DND-41 (cell line): Measurements from ENCODE around the gene MLLT1.

ENCODE experiments used
- ATAC-seq: fragments of 200-7000 bp; cut with Tn5 transposase; 3 replicates; pipeline ENCODE4 v1.9.1; 2021; ENCODE audit warnings: low read depth; ENCODE audit not compliant: insufficient read depth
- DNase-seq: peaks from one replicate; pipeline ENCODE4 v3.0.0-alpha.2; 2020
- H2AFZ ChIP-seq: 2 replicates; pipeline ENCODE4 v1.6.0; 2012; ENCODE audit warnings: low read depth, low read length
- H3K27ac ChIP-seq: 2 replicates; pipeline ENCODE4 v1.5.1; 2012; ENCODE audit warnings: low read length, inconsistent platforms
- H3K27me3 ChIP-seq: fragments of 200-600 bp; sonication (generic); 2 replicates; pipeline ENCODE4 v1.6.0; 2012; ENCODE audit warnings: low read length, mild to moderate bottlenecking, inconsistent platforms; ENCODE audit not compliant: insufficient read depth, poor library complexity
- H3K36me3 ChIP-seq: 2 replicates; pipeline ENCODE4 v1.5.1; 2012; ENCODE audit warnings: low read length, inconsistent platforms; ENCODE audit not compliant: insufficient read depth
- H3K4me1 ChIP-seq: 2 replicates; pipeline ENCODE4 v1.5.1; 2012; ENCODE audit warnings: mild to moderate bottlenecking, low read length; ENCODE audit not compliant: insufficient read depth
- H3K4me2 ChIP-seq: 2 replicates; pipeline ENCODE4 v1.6.0; 2012; ENCODE audit warnings: mild to moderate bottlenecking, moderate library complexity, low read length, inconsistent platforms; ENCODE audit not compliant: insufficient read depth
- H3K4me3 ChIP-seq, 2 experiments: fragments of 200-600 bp in 1 of 2; shearing (Covaris generic) in 1 of 2; 2 replicates each; pipeline ENCODE4 v1.5.1; 2012 to 2016; ENCODE audit warnings: inconsistent platforms in 2 of 2, low read length in 2 of 2, mild to moderate bottlenecking in 2 of 2, low read depth in 1 of 2, moderate library complexity in 1 of 2
- H3K79me2 ChIP-seq: 2 replicates; pipeline ENCODE4 v1.6.0; 2012; ENCODE audit warnings: low read length, inconsistent platforms; ENCODE audit not compliant: insufficient read depth
- H3K9ac ChIP-seq: 2 replicates; pipeline ENCODE4 v1.6.0; 2012; ENCODE audit warnings: low read depth, mild to moderate bottlenecking, inconsistent platforms, low read length, moderate library complexity
- H3K9me3 ChIP-seq: 2 replicates; pipeline ENCODE4 v1.5.1; 2012; ENCODE audit warnings: low read length, moderate library complexity, mild to moderate bottlenecking, inconsistent platforms; ENCODE audit not compliant: insufficient read depth, severe bottlenecking
- H4K20me1 ChIP-seq: 2 replicates; pipeline ENCODE4 v1.6.0; 2012; ENCODE audit warnings: low read length; ENCODE audit not compliant: insufficient read depth
- CTCF ChIP-seq: IDR thresholded peaks from 2 replicates; pipeline ENCODE4 v1.5.1; 2012; ENCODE audit warnings: borderline replicate concordance, low read length, moderate library complexity, mild to moderate bottlenecking; ENCODE audit not compliant: poor library complexity, severe bottlenecking; ENCODE audit errors: extremely low read depth
- EZH2 ChIP-seq: IDR thresholded peaks from 3 replicates; pipeline ENCODE4 v1.6.1; 2012; ENCODE audit warnings: borderline replicate concordance, low read depth, mild to moderate bottlenecking, moderate library complexity, low read length, inconsistent platforms; ENCODE audit not compliant: severe bottlenecking

MLLT1 gene

GRCh38 chr19:6241680-6242377 lies 37.9 kb downstream of the MLLT1 start:
- Histone ChIP-seq H3K36me3 (peaks cover 28% of the 10 kb centered on the region), H3K79me2 (peaks cover 94% of the 10 kb centered on the region), H3K9me3 (no peaks in the 10 kb centered on the region), H3K4me3 (no peak overlapping the region), H3K27me3 (no peaks in the 10 kb centered on the region), H3K9ac (no peak overlapping the region), H4K20me1 (peaks cover 71% of the 10 kb centered on the region), H3K27ac (no peak overlapping the region), H3K4me1 (no peaks in the 10 kb centered on the region), H3K4me2 (no peak overlapping the region), H2AFZ (no peak overlapping the region)
- ATAC-seq, result no peak
- TF ChIP-seq CTCF (no peak), EZH2 (no peak)
- no peak for DNase-seq

- no peaks in the 10 kb centered on the region for H3K9me3 ChIP-seq
- TF ChIP-seq EZH2 (no peak), CTCF (no peak)
- H3K79me2 ChIP-seq, result peaks cover 94% of the 10 kb centered on the region
- DNase-seq, result no peak
- H3K9ac ChIP-seq, result no peak overlapping the region
- H3K27ac ChIP-seq, result no peak overlapping the region
- H4K20me1 ChIP-seq, result peaks cover 77% of the 10 kb centered on the region
- no peak for ATAC-seq
- no peaks in the 10 kb centered on the region for H3K27me3 ChIP-seq
- H3K4me2 ChIP-seq, result no peak overlapping the region
- H3K4me3 ChIP-seq, result no peak overlapping the region
- H3K36me3 ChIP-seq, result peaks cover 26% of the 10 kb centered on the region
- H2AFZ ChIP-seq, result no peak overlapping the region
- no peaks in the 10 kb centered on the region for H3K4me1 ChIP-seq
Observed at GRCh38 chr19:6241056-6241455, 38.7 kb downstream of the MLLT1 start.

GRCh38 chr19:6239871-6240676 lies 39.7 kb downstream of the MLLT1 start:
- Histone ChIP-seq H3K9ac (no peak overlapping the region), H2AFZ (no peak overlapping the region), H4K20me1 (peaks cover 87% of the 10 kb centered on the region), H3K4me2 (no peak overlapping the region), H3K27ac (no peak overlapping the region), H3K36me3 (peaks cover 26% of the 10 kb centered on the region), H3K4me3 (no peak overlapping the region), H3K9me3 (no peaks in the 10 kb centered on the region), H3K4me1 (no peaks in the 10 kb centered on the region), H3K27me3 (no peaks in the 10 kb centered on the region), H3K79me2 (peaks cover 98% of the 10 kb centered on the region)
- DNase-seq (no peak), ATAC-seq (no peak)
- TF ChIP-seq EZH2, result no peak
- TF ChIP-seq CTCF, result no peak
